Prostate gland (tissue), 2 donors: ENCODE measurements around the gene PBRM1. TPM values are rescaled to one million over a fixed set of nuclear protein-coding genes. Genes with fewer than 3 reads are reported as not detected.

Experiments
- DNase-seq: peaks from one replicate; pipeline ENCODE4 v3.0.0-alpha.2; 2019; ENCODE audit warnings: low spot score
- H3K27ac ChIP-seq, 2 donors: fragments of 200-600 bp; sonication (generic); 2 replicates each; pipeline ENCODE4 v1.5.1; 2017 to 2019
- H3K27me3 ChIP-seq: fragments of 200-600 bp; sonication (generic); replicated peaks from 2 replicates; pipeline ENCODE4 v1.5.1; 2019; ENCODE audit not compliant: insufficient read depth
- H3K36me3 ChIP-seq, 2 donors: fragments of 200-600 bp; sonication (generic); 1 replicate in 1 of 2; 2 replicates in 1 of 2; pipeline versions ENCODE4 v1.5.1 to v1.8.1; 2017 to 2019
- H3K4me1 ChIP-seq: fragments of 200-600 bp; sonication (generic); replicated peaks from 2 replicates; pipeline ENCODE4 v1.5.1; 2019
- H3K4me3 ChIP-seq, 2 donors: fragments of 200-600 bp; sonication (generic); 2 replicates each; pipeline ENCODE4 v1.5.1; 2017 to 2019
- H3K9me3 ChIP-seq: fragments of 200-600 bp; sonication (generic); 2 replicates; pipeline ENCODE4 v1.5.1; 2017
- CTCF ChIP-seq, 4 experiments: fragments of 200-600 bp in 2 of 4; fragments of 450-650 bp in 2 of 4; sonication (generic) in 2 of 4; IDR thresholded peaks; 1 replicate in 3 of 4; 2 replicates in 1 of 4; pipeline ENCODE4 v1.5.1; 2016 to 2019; ENCODE audit warnings: antibody characterized with exemption in 4 of 4, mild to moderate bottlenecking in 2 of 4, moderate library complexity in 2 of 4
- POLR2A ChIP-seq: fragments of 450-650 bp; IDR thresholded peaks from one replicate; pipeline ENCODE4 v1.6.1; 2016; ENCODE audit warnings: antibody characterized with exemption, mild to moderate bottlenecking
- POLR2AphosphoS5 ChIP-seq: sonication (generic); formaldehyde crosslinking; IDR thresholded peaks from one replicate; pipeline ENCODE4 v1.6.1; 2017; ENCODE audit warnings: antibody characterized with exemption
- WGBS: methylation state at CpG from one replicate; pipeline ENCODE4 v1.1.5; 2018; 5-methylcytosine and 5-hydroxymethylcytosine counted together
- intact Hi-C: fragments of 100-400 bp; cut with DNase I; formaldehyde crosslinking; loops from one replicate; pipeline ENCODE4 v1.14.2; 2022
- total RNA-seq, 2 donors: library from RNA; depleted of rRNA; stranded (reverse); fragments of >200 nt; gene quantifications; one replicate each; pipeline ENCODE4 v1.1.0, GENCODE V29; 2016

Gene PBRM1
- total RNA-seq, 2 donors from 2014 or later, result 72.5 to 77.5 TPM

GRCh38 chr3:52525680-52526561 lies 159.8 kb downstream of the PBRM1 start:
- no peaks in the 10 kb centered on the region for H3K27me3 ChIP-seq
- 59% methylated on average over 9 of the region's 9 CpGs for WGBS
- no peak for DNase-seq
- H3K27ac ChIP-seq, result peak overlapping the region; percentile 43 to 74
- intact Hi-C loops, result no loop called here
- no peak overlapping the region for H3K4me3 ChIP-seq
- no peaks in the 10 kb centered on the region for H3K9me3 ChIP-seq
- no peak for TF ChIP-seq CTCF (IDR thresholded peaks at IDR 0.05)
- no peaks in the 10 kb centered on the region for H3K36me3 ChIP-seq
- peaks cover 3% of the 10 kb centered on the region for H3K4me1 ChIP-seq

- Histone ChIP-seq H3K4me3 (peak overlapping the region in 1 of 2 donors; percentile 7), H3K27ac (peak overlapping the region; percentile 43 to 74), H3K36me3 (no peaks in the 10 kb centered on the region), H3K27me3 (no peaks in the 10 kb centered on the region), H3K4me1 (no peaks in the 10 kb centered on the region), H3K9me3 (no peaks in the 10 kb centered on the region)
- peak; percentile 57 for DNase-seq
- WGBS, result 24% methylated on average over 32 of the region's 34 CpGs
- TF ChIP-seq POLR2AphosphoS5 (peak; percentile 54), CTCF (IDR thresholded peaks at IDR 0.05) (no peak)
- intact Hi-C loops, result no loop called here
Measured at GRCh38 chr3:52524752-52525679, 160.7 kb downstream of the PBRM1 start.

- Histone ChIP-seq H3K9me3 (no peaks in the 10 kb centered on the region), H3K4me3 (no peak overlapping the region), H3K27ac (peak overlapping the region; percentile 43 to 74), H3K36me3 (no peaks in the 10 kb centered on the region), H3K27me3 (no peaks in the 10 kb centered on the region), H3K4me1 (no peaks in the 10 kb centered on the region)
- WGBS, result 85% methylated on average over 18 of the region's 18 CpGs
- DNase-seq, result no peak
- TF ChIP-seq CTCF (IDR thresholded peaks at IDR 0.05) (no peak), POLR2A (no peak), POLR2AphosphoS5 (no peak)
- intact Hi-C loops, result no loop called here
Measured at GRCh38 chr3:52524258-52524751, 161.4 kb downstream of the PBRM1 start.

- WGBS, result 93% methylated on average over 26 of the region's 26 CpGs
- H3K4me3 ChIP-seq, result no peak overlapping the region
- no peak for TF ChIP-seq POLR2A
- no peaks in the 10 kb centered on the region for H3K9me3 ChIP-seq
- no peaks in the 10 kb centered on the region for H3K36me3 ChIP-seq
- no peak overlapping the region for H3K27ac ChIP-seq
- no peaks in the 10 kb centered on the region for H3K4me1 ChIP-seq
- H3K27me3 ChIP-seq, result no peaks in the 10 kb centered on the region
- no peak for DNase-seq
- intact Hi-C loops, result no loop called here
Measured at GRCh38 chr3:52523386-52524257, 162.1 kb downstream of the PBRM1 start.
